Endothelial cell of umbilical vein (primary cell): ENCODE results near the gene TAOK1. TPM values are rescaled to one million over a fixed set of nuclear protein-coding genes. Genes with fewer than 3 reads are reported as not detected.

Experiments used
- BruUV-seq: library from RNA; stranded (reverse); fragments of 400-500 nt; replicated peaks from 2 replicates; lab custom pipeline; 2021; lab: Mats Ljungman, UMichigan
- CTCF ChIA-PET: fragments of 300-600, 350-600 bp; sonication (Branson Sonifier 250); formaldehyde crosslinking; loops from one replicate; lab custom pipeline; 2021; ENCODE audit warnings: antibody characterized with exemption, inconsistent platforms; lab: Charles Lee
- POLR2A ChIA-PET: fragments of 300-600, 350-600 bp; sonication (Branson Sonifier 250); formaldehyde crosslinking; loops from one replicate; lab custom pipeline; 2021; ENCODE audit warnings: antibody characterized with exemption, inconsistent platforms; lab: Charles Lee
- DNase-seq: peaks from one replicate; pipeline ENCODE4 v3.0.0-alpha.2; 2011; ENCODE audit warnings: low read depth, low spot score
- FAIRE-seq: peaks from 2 replicates; lab custom pipeline; 2011; peaks lifted over from hg19 to GRCh38; lab: Jason Lieb, UNC
- H2AFZ ChIP-seq: 2 replicates; pipeline ENCODE4 v1.6.0; 2012; ENCODE audit warnings: low read depth, low read length, control low read depth, inconsistent platforms
- H3K27ac ChIP-seq: 2 replicates; pipeline ENCODE4 v1.5.1; 2011; ENCODE audit warnings: low read depth, mild to moderate bottlenecking, control low read depth, low read length, moderate library complexity; ENCODE audit not compliant: insufficient read depth
- H3K27me3 ChIP-seq, 2 experiments: 2 replicates each; pipeline versions ENCODE4 v1.6.0 to v1.6.1; 2011; ENCODE audit warnings: low read length in 2 of 2, mixed read lengths in 1 of 2; ENCODE audit not compliant: control insufficient read depth in 2 of 2, insufficient read depth in 2 of 2
- H3K36me3 ChIP-seq, 2 experiments: 2 replicates in 1 of 2; 3 replicates in 1 of 2; pipeline ENCODE4 v1.5.1; 2011; ENCODE audit warnings: low read length in 2 of 2, mild to moderate bottlenecking in 1 of 2, moderate library complexity in 1 of 2; ENCODE audit not compliant: control insufficient read depth in 2 of 2, insufficient read depth in 2 of 2; ENCODE audit errors: extremely low read depth in 1 of 2
- H3K4me1 ChIP-seq: 3 replicates; pipeline ENCODE4 v1.5.1; 2011; ENCODE audit warnings: mild to moderate bottlenecking, low read length; ENCODE audit not compliant: control insufficient read depth, insufficient read depth; ENCODE audit errors: extremely low read depth
- H3K4me2 ChIP-seq: 2 replicates; pipeline ENCODE4 v1.6.1; 2011; ENCODE audit warnings: low read length, control low read depth, mixed read lengths; ENCODE audit not compliant: insufficient read depth
- H3K4me3 ChIP-seq, 3 experiments: fragments of 200-600 bp in 1 of 3; sonication (generic), shearing (Covaris generic) in 1 of 3; replicated peaks in 1 of 3; 2 replicates each; pipeline ENCODE4 v1.5.1; 2011 to 2016; ENCODE audit warnings: control low read depth in 3 of 3, low read length in 3 of 3, mild to moderate bottlenecking in 2 of 3, inconsistent platforms in 1 of 3, low read depth in 1 of 3, moderate library complexity in 1 of 3; ENCODE audit not compliant: insufficient read depth in 1 of 3
- H3K79me2 ChIP-seq: 2 replicates; pipeline ENCODE4 v1.6.0; 2012; ENCODE audit warnings: low read length, inconsistent platforms; ENCODE audit not compliant: control insufficient read depth, insufficient read depth
- H3K9ac ChIP-seq: replicated peaks from 2 replicates; pipeline ENCODE3; 2011; ENCODE audit warnings: low read length, control low read depth; ENCODE audit not compliant: insufficient read depth; ENCODE audit errors: extremely low read depth
- H3K9me1 ChIP-seq: replicated peaks from 3 replicates; pipeline ENCODE4 v1.6.0; 2011; ENCODE audit warnings: mild to moderate bottlenecking, low read length; ENCODE audit not compliant: control insufficient read depth, insufficient read depth; ENCODE audit errors: extremely low read depth
- H3K9me3 ChIP-seq: replicated peaks from 2 replicates; pipeline ENCODE4 v1.5.1; 2012; ENCODE audit warnings: low read length, inconsistent platforms; ENCODE audit not compliant: control insufficient read depth, insufficient read depth
- H4K20me1 ChIP-seq: replicated peaks from 2 replicates; pipeline ENCODE3; 2011; ENCODE audit warnings: mild to moderate bottlenecking, low read length; ENCODE audit not compliant: control insufficient read depth, insufficient read depth; ENCODE audit errors: extremely low read depth
- CTCF ChIP-seq, 2 donors: IDR thresholded peaks; 1 replicate in 1 of 2; 2 replicates in 1 of 2; pipeline ENCODE4 v1.5.1; 2011; ENCODE audit warnings: low read length in 2 of 2, mild to moderate bottlenecking in 2 of 2, moderate library complexity in 2 of 2, control low read depth in 1 of 2, inconsistent platforms in 1 of 2, low read depth in 1 of 2; ENCODE audit not compliant: insufficient read depth in 1 of 2; ENCODE audit errors: extremely low read depth in 1 of 2
- EZH2 ChIP-seq: IDR thresholded peaks from 2 replicates; pipeline ENCODE4 v1.6.1; 2012; ENCODE audit warnings: borderline replicate concordance, low read depth, mild to moderate bottlenecking, moderate library complexity, low read length, inconsistent platforms; ENCODE audit not compliant: severe bottlenecking
- FOS ChIP-seq: IDR thresholded peaks from 2 replicates; pipeline ENCODE4 v1.6.1; 2011; ENCODE audit warnings: mild to moderate bottlenecking, low read length, moderate library complexity, borderline replicate concordance; ENCODE audit not compliant: insufficient read depth
- GATA2 ChIP-seq: IDR thresholded peaks from 2 replicates; pipeline ENCODE4 v1.7.0; 2011; ENCODE audit warnings: low read depth, mild to moderate bottlenecking, moderate library complexity, mixed read lengths, low read length; ENCODE audit not compliant: insufficient read length, insufficient read depth
- JUN ChIP-seq: IDR thresholded peaks from 2 replicates; pipeline ENCODE4 v1.6.1; 2011; ENCODE audit warnings: borderline replicate concordance, low read depth; ENCODE audit not compliant: insufficient read length, insufficient read depth
- MAX ChIP-seq: IDR thresholded peaks from 2 replicates; pipeline ENCODE4 v1.6.1; 2011; ENCODE audit not compliant: insufficient read depth, insufficient read length
- MYC ChIP-seq: IDR thresholded peaks from one replicate; pipeline ENCODE4 v1.6.1; 2011; ENCODE audit warnings: mild to moderate bottlenecking, low read depth, low read length
- POLR2A ChIP-seq: IDR thresholded peaks from 2 replicates; pipeline ENCODE4 v1.6.1; 2012; ENCODE audit warnings: low read depth, mild to moderate bottlenecking, control low read depth, low read length
- POLR2AphosphoS5 ChIP-seq: IDR thresholded peaks from 2 replicates; pipeline ENCODE4 v1.6.1; 2012; ENCODE audit warnings: low read depth, mild to moderate bottlenecking, control low read depth, low read length, moderate library complexity; ENCODE audit not compliant: insufficient read depth
- dilution Hi-C: fragments of 300-500 bp; cut with MboI; formaldehyde crosslinking; loops from one replicate; pipeline ENCODE4 v1.15.0; 2019; ENCODE audit warnings: low sequenced_read_pairs; ENCODE audit not compliant: extremely low pct_ligation_motif_present
- intact Hi-C: fragments of 100-400 bp; cut with micrococcal nuclease; formaldehyde crosslinking; loops from one replicate; pipeline ENCODE4 v1.10.0; 2022
- polyA plus RNA-seq, 4 experiments: library from polyadenylated mRNA; depleted of rRNA in 3 of 4; stranded (reverse) in 3 of 4; unstranded in 1 of 4; fragments of >200 nt; gene quantifications; 2 replicates each; pipeline versions ENCODE4 v1.2.1 to v1.2.3, GENCODE V29; 2011 to 2012; ENCODE audit warnings: missing spikeins in 1 of 4
- total RNA-seq: library from RNA; stranded (reverse); gene quantifications from 2 replicates; pipeline ENCODE4 v1.2.3, GENCODE V29; 2021

Gene TAOK1
- total and polyA plus RNA-seq, 2 donors (not counting 3 experiments of a cell fraction or from before 2014, with no cell fraction given) = 11.0 to 82.2 TPM

- POLR2A ChIA-PET = no interaction called here
- Histone ChIP-seq H3K9me1 (no peaks in the 10 kb centered on the region), H3K36me3 (peaks cover 8 to 47% of the 10 kb centered on the region in 2 experiments), H3K4me3 (no peak overlapping the region), H3K9ac (no peak overlapping the region), H3K79me2 (no peaks in the 10 kb centered on the region), H4K20me1 (no peaks in the 10 kb centered on the region), H3K4me1 (peaks cover 12% of the 10 kb centered on the region), H3K27me3 (no peaks in the 10 kb centered on the region), H3K4me2 (no peak overlapping the region), H3K9me3 (no peaks in the 10 kb centered on the region), H3K27ac (no peak overlapping the region), H2AFZ (no peak overlapping the region)
- no peak for TF ChIP-seq JUN
- no peak for TF ChIP-seq FOS
- no peak for TF ChIP-seq MAX
- no peak for TF ChIP-seq CTCF (IDR thresholded peaks at IDR 0.05; ENCODE audit: extremely low read depth in 1 of 2, insufficient read depth in 1 of 2, low read depth in 1 of 2, low read length in 2 of 2)
- TF ChIP-seq MYC = no peak
- no peak for TF ChIP-seq POLR2A
- no peak for TF ChIP-seq POLR2AphosphoS5
- TF ChIP-seq GATA2 = no peak
- no peak for TF ChIP-seq EZH2
- intact Hi-C loops = loop anchor here (1.0 kb wide), 1 partner anchor 203 kb away; no protein-coding TSS in a partner anchor
- BruUV-seq = TSS peak; percentile 39
- no peak for DNase-seq
- FAIRE-seq = no peak
- dilution Hi-C loops = no loop called here
- CTCF ChIA-PET = interaction anchor here (1.0 to 8.8 kb wide), 6 partner anchors 18 to 203 kb away, joined by 3 to 105 read pairs (median 14); partner anchors contain the start of gene ANKRD13B
Measured at GRCh38 chr17:29573558-29573869, 183.4 kb downstream of the TAOK1 start.
